Kasumi-1 (cell line): ENCODE measurements around the gene TUSC1.
"Not testable (repeated sequence)": the region's sequence is repeated elsewhere in the genome, so short reads cannot be mapped to it uniquely, and the experiment has no call there.

Experiments
- DNase-seq, 2 experiments: peaks; one replicate each; lab custom pipeline; 2025; lab: John Stamatoyannopoulos, UW

Gene TUSC1

GRCh38 chr9:25678147-25678666 is at the start of gene TUSC1:
TSS of gene TUSC1 (minus strand) at chr9:25678444. CDS start at chr9:25678312, 132 bp downstream.
- DNase-seq = no peak

- DNase-seq = no peak
These were observed 48.7 kb upstream of the TUSC1 start for GRCh38 chr9:25726871-25727410.

- DNase-seq = no peak
These were observed 46.2 kb upstream of the TUSC1 start for GRCh38 chr9:25724424-25724823.

GRCh38 chr9:25716220-25716872 is 38.1 kb upstream of the TUSC1 start:
- DNase-seq = peak; percentile 15 to 27

- no peak for DNase-seq
These were observed 31.7 kb upstream of the TUSC1 start for GRCh38 chr9:25709941-25710340.

- no peak for DNase-seq
These were observed 26.6 kb upstream of the TUSC1 start for GRCh38 chr9:25704800-25705199.

- no peak for DNase-seq
These were observed 25.6 kb upstream of the TUSC1 start for GRCh38 chr9:25703701-25704357.

- DNase-seq = no peak
These were observed 24.3 kb upstream of the TUSC1 start for GRCh38 chr9:25702536-25702935.

GRCh38 chr9:25700899-25701298 is 22.7 kb upstream of the TUSC1 start:
- DNase-seq = not testable (repeated sequence)

GRCh38 chr9:25700430-25700829 is 22.2 kb upstream of the TUSC1 start:
- DNase-seq = no peak

GRCh38 chr9:25691786-25692185 is 13.5 kb upstream of the TUSC1 start:
- DNase-seq = no peak

GRCh38 chr9:25684321-25684720 is 6.1 kb upstream of the TUSC1 start:
- DNase-seq = no peak

GRCh38 chr9:25681266-25681665 is 3.0 kb upstream of the TUSC1 start:
- no peak for DNase-seq

- DNase-seq = no peak
These were observed 659 bp upstream of the TUSC1 start for GRCh38 chr9:25678846-25679360.

GRCh38 chr9:25677301-25678146 is 720 bp downstream of the TUSC1 start:
- no peak for DNase-seq

- not testable (repeated sequence) for DNase-seq
These were observed 2.4 kb downstream of the TUSC1 start for GRCh38 chr9:25675858-25676257.

GRCh38 chr9:25658571-25658970 is 19.7 kb downstream of the TUSC1 start:
- DNase-seq = no peak

- DNase-seq = no peak
These were observed 23.8 kb downstream of the TUSC1 start for GRCh38 chr9:25654417-25654816.

- no peak for DNase-seq
These were observed 30.1 kb downstream of the TUSC1 start for GRCh38 chr9:25648116-25648515.

GRCh38 chr9:25636026-25636425 is 42.2 kb downstream of the TUSC1 start:
- no peak for DNase-seq

GRCh38 chr9:25629231-25629630 is 49.0 kb downstream of the TUSC1 start:
- DNase-seq = no peak
